Measurements from ENCODE around the gene SHMT2.

DNA sequence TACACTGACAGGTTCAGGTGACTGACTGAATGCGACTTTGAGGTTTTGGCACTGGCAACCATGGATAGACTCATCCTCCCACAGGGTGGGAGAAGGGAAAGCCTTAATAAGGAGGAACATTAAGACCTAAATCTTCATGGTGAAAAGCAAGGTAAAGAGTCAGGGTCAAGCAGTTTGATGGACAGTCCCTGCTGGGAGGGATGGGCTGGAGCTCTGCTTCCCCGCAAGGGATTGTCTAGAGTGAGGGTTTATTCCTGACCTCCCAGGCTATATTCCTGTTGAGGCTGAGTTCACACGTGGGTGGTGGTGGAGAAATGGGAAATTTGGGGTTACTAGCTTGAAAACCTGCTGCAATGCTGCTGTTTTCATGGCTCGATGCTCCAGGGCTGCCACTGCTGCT, 30.9 kb downstream of the SHMT2 start:
- no peak for TF ChIP-seq POLR2AphosphoS5 (IDR thresholded peaks at IDR 0.05; ENCODE audit: insufficient read depth in 1 of 2, low read depth in 1 of 2)
- TF ChIP-seq, protein P1, sequence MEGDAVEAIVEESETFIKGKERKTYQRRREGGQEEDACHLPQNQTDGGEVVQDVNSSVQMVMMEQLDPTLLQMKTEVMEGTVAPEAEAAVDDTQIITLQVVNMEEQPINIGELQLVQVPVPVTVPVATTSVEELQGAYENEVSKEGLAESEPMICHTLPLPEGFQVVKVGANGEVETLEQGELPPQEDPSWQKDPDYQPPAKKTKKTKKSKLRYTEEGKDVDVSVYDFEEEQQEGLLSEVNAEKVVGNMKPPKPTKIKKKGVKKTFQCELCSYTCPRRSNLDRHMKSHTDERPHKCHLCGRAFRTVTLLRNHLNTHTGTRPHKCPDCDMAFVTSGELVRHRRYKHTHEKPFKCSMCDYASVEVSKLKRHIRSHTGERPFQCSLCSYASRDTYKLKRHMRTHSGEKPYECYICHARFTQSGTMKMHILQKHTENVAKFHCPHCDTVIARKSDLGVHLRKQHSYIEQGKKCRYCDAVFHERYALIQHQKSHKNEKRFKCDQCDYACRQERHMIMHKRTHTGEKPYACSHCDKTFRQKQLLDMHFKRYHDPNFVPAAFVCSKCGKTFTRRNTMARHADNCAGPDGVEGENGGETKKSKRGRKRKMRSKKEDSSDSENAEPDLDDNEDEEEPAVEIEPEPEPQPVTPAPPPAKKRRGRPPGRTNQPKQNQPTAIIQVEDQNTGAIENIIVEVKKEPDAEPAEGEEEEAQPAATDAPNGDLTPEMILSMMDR (IDR thresholded peaks at IDR 0.05): no peak
